ENCODE data around the gene OXSR1.

- no peak for TF ChIP-seq CTCF (IDR thresholded peaks at IDR 0.05)
- no peak for TF ChIP-seq ZFX (IDR thresholded peaks at IDR 0.05; ENCODE audit: borderline replicate concordance)
Observed at GRCh38 chr3:38278841-38279240, 113.5 kb downstream of the OXSR1 start.

Data from 22Rv1 (cell line).